ENCODE data around the gene F12. TPM values are rescaled to one million over a fixed set of nuclear protein-coding genes. Genes with fewer than 3 reads are reported as not detected.
"Not testable (repeated sequence)": the region's sequence is repeated elsewhere in the genome, so short reads cannot be mapped to it uniquely, and the experiment has no call there.

F12 gene
- total and polyA plus RNA-seq, 4 donors = 0.23 to 1.8 (median 0.33) TPM; not detected in 1

GRCh38 chr5:177421062-177421798 lies 11.9 kb upstream of the F12 start:
- Histone ChIP-seq H3K36me3 (ENCODE audit: control insufficient read depth in 1 of 2, insufficient read depth in 2 of 2, low read length in 1 of 2) (no peaks in the 10 kb centered on the region), H3K4me1 (ENCODE audit: control insufficient read depth in 1 of 2, insufficient read depth in 2 of 2, low read length in 2 of 2) (no peaks in the 10 kb centered on the region), H3K9me3 (ENCODE audit: control insufficient read depth, low read length) (no peaks in the 10 kb centered on the region), H3K27ac (ENCODE audit: low read depth in 1 of 2, low read length in 2 of 2) (no peak overlapping the region), H3K27me3 (ENCODE audit: control insufficient read depth in 1 of 2, insufficient read depth in 2 of 2, low read length in 1 of 2) (no peaks in the 10 kb centered on the region), H3K4me3 (ENCODE audit: low read length in 2 of 2) (no peak overlapping the region)
- intact Hi-C loops (cut with DNase I) = no loop called here
- ATAC-seq (ENCODE audit: low FRiP score) (no peak), DNase-seq (no peak)
- 85 to 87% methylated on average over 6 of the region's 6 CpGs for WGBS, 2 donors

- ATAC-seq (ENCODE audit: low FRiP score); DNase-seq; intact Hi-C loops (cut with DNase I); H3K4me1 ChIP-seq (ENCODE audit: control insufficient read depth in 1 of 2, insufficient read depth in 2 of 2, low read length in 2 of 2); H3K27me3 ChIP-seq (ENCODE audit: control insufficient read depth in 1 of 2, insufficient read depth in 2 of 2, low read length in 1 of 2); H3K27ac ChIP-seq (ENCODE audit: low read depth in 1 of 2, low read length in 2 of 2); H3K9me3 ChIP-seq (ENCODE audit: control insufficient read depth, low read length); H3K36me3 ChIP-seq (ENCODE audit: control insufficient read depth in 1 of 2, insufficient read depth in 2 of 2, low read length in 1 of 2); H3K4me3 ChIP-seq (ENCODE audit: low read length in 2 of 2): not testable (repeated sequence)
- WGBS, 2 donors = 82 to 85% methylated on average over 7 of the region's 7 CpGs
Measured at GRCh38 chr5:177420472-177420871, 11.1 kb upstream of the F12 start.

- ATAC-seq (ENCODE audit: low FRiP score) (no peak), DNase-seq (no peak)
- H3K27me3 ChIP-seq (ENCODE audit: control insufficient read depth in 1 of 2, insufficient read depth in 2 of 2, low read length in 1 of 2) = no peaks in the 10 kb centered on the region
- intact Hi-C loops (cut with DNase I) = no loop called here
- no peaks in the 10 kb centered on the region for H3K9me3 ChIP-seq (ENCODE audit: control insufficient read depth, low read length)
- H3K36me3 ChIP-seq (ENCODE audit: control insufficient read depth in 1 of 2, insufficient read depth in 2 of 2, low read length in 1 of 2) = no peaks in the 10 kb centered on the region
- H3K4me3 ChIP-seq (ENCODE audit: low read length in 2 of 2) = no peak overlapping the region
- WGBS, 2 donors = 76 to 77% methylated on average over 3 of the region's 3 CpGs
- no peaks in the 10 kb centered on the region for H3K4me1 ChIP-seq (ENCODE audit: control insufficient read depth in 1 of 2, insufficient read depth in 2 of 2, low read length in 2 of 2)
- no peak overlapping the region for H3K27ac ChIP-seq (ENCODE audit: low read depth in 1 of 2, low read length in 2 of 2)
Measured at GRCh38 chr5:177419046-177419445, 9.7 kb upstream of the F12 start.

GRCh38 chr5:177417081-177417480 lies 7.7 kb upstream of the F12 start:
- H3K9me3 ChIP-seq (ENCODE audit: control insufficient read depth, low read length); intact Hi-C loops (cut with DNase I); H3K4me1 ChIP-seq (ENCODE audit: control insufficient read depth in 1 of 2, insufficient read depth in 2 of 2, low read length in 2 of 2); DNase-seq; H3K27me3 ChIP-seq (ENCODE audit: control insufficient read depth in 1 of 2, insufficient read depth in 2 of 2, low read length in 1 of 2); H3K36me3 ChIP-seq (ENCODE audit: control insufficient read depth in 1 of 2, insufficient read depth in 2 of 2, low read length in 1 of 2); ATAC-seq (ENCODE audit: low FRiP score); H3K27ac ChIP-seq (ENCODE audit: low read depth in 1 of 2, low read length in 2 of 2); H3K4me3 ChIP-seq (ENCODE audit: low read length in 2 of 2): not testable (repeated sequence)
- WGBS, 2 donors = 93 to 95% methylated on average over 6 of the region's 6 CpGs

GRCh38 chr5:177414481-177414880 lies 5.1 kb upstream of the F12 start:
- Histone ChIP-seq H3K36me3 (ENCODE audit: control insufficient read depth in 1 of 2, insufficient read depth in 2 of 2, low read length in 1 of 2) (no peaks in the 10 kb centered on the region), H3K4me3 (ENCODE audit: low read length in 2 of 2) (no peak overlapping the region), H3K4me1 (ENCODE audit: control insufficient read depth in 1 of 2, insufficient read depth in 2 of 2, low read length in 2 of 2) (no peaks in the 10 kb centered on the region), H3K27me3 (ENCODE audit: control insufficient read depth in 1 of 2, insufficient read depth in 2 of 2, low read length in 1 of 2) (no peaks in the 10 kb centered on the region), H3K27ac (ENCODE audit: low read depth in 1 of 2, low read length in 2 of 2) (no peak overlapping the region), H3K9me3 (ENCODE audit: control insufficient read depth, low read length) (no peaks in the 10 kb centered on the region)
- intact Hi-C loops (cut with DNase I) = no loop called here
- no peak for ATAC-seq (ENCODE audit: low FRiP score)
- WGBS, 2 donors = 76 to 82% methylated on average over 3 of the region's 3 CpGs
- DNase-seq = no peak

- Histone ChIP-seq H3K4me3 (ENCODE audit: low read length in 2 of 2) (no peak overlapping the region), H3K4me1 (ENCODE audit: control insufficient read depth in 1 of 2, insufficient read depth in 2 of 2, low read length in 2 of 2) (no peaks in the 10 kb centered on the region), H3K27me3 (ENCODE audit: control insufficient read depth in 1 of 2, insufficient read depth in 2 of 2, low read length in 1 of 2) (no peaks in the 10 kb centered on the region), H3K27ac (ENCODE audit: low read depth in 1 of 2, low read length in 2 of 2) (no peak overlapping the region), H3K9me3 (ENCODE audit: control insufficient read depth, low read length) (no peaks in the 10 kb centered on the region), H3K36me3 (ENCODE audit: control insufficient read depth in 1 of 2, insufficient read depth in 2 of 2, low read length in 1 of 2) (no peaks in the 10 kb centered on the region)
- intact Hi-C loops (cut with DNase I) = no loop called here
- ATAC-seq (ENCODE audit: low FRiP score) (no peak), DNase-seq (no peak)
- 83 to 87% methylated on average over 8 of the region's 8 CpGs for WGBS, 2 donors
Measured at GRCh38 chr5:177412603-177413233, 3.4 kb upstream of the F12 start.

GRCh38 chr5:177410575-177410974 lies 1.2 kb upstream of the F12 start:
- Histone ChIP-seq H3K4me1 (ENCODE audit: control insufficient read depth in 1 of 2, insufficient read depth in 2 of 2, low read length in 2 of 2) (no peaks in the 10 kb centered on the region), H3K9me3 (ENCODE audit: control insufficient read depth, low read length) (no peaks in the 10 kb centered on the region), H3K27ac (ENCODE audit: low read depth in 1 of 2, low read length in 2 of 2) (no peak overlapping the region), H3K27me3 (ENCODE audit: control insufficient read depth in 1 of 2, insufficient read depth in 2 of 2, low read length in 1 of 2) (no peaks in the 10 kb centered on the region), H3K4me3 (ENCODE audit: low read length in 2 of 2) (no peak overlapping the region), H3K36me3 (ENCODE audit: control insufficient read depth in 1 of 2, insufficient read depth in 2 of 2, low read length in 1 of 2) (no peaks in the 10 kb centered on the region)
- 89 to 92% methylated on average over 3 of the region's 3 CpGs for WGBS, 2 donors
- no peak for ATAC-seq (ENCODE audit: low FRiP score)
- DNase-seq = no peak
- intact Hi-C loops (cut with DNase I) = no loop called here

- Histone ChIP-seq H3K9me3 (ENCODE audit: control insufficient read depth, low read length) (no peaks in the 10 kb centered on the region), H3K27ac (ENCODE audit: low read depth in 1 of 2, low read length in 2 of 2) (no peak overlapping the region), H3K27me3 (ENCODE audit: control insufficient read depth in 1 of 2, insufficient read depth in 2 of 2, low read length in 1 of 2) (peaks cover 0 to 3% of the 10 kb centered on the region in 2 donors), H3K4me3 (ENCODE audit: low read length in 2 of 2) (no peak overlapping the region), H3K4me1 (ENCODE audit: control insufficient read depth in 1 of 2, insufficient read depth in 2 of 2, low read length in 2 of 2) (no peaks in the 10 kb centered on the region), H3K36me3 (ENCODE audit: control insufficient read depth in 1 of 2, insufficient read depth in 2 of 2, low read length in 1 of 2) (no peaks in the 10 kb centered on the region)
- DNase-seq (peak in 1 of 2 donors; percentile 64), ATAC-seq (ENCODE audit: low FRiP score) (no peak)
- WGBS, 2 donors = 88 to 92% methylated on average over 5 of the region's 5 CpGs
- intact Hi-C loops (cut with DNase I) = no loop called here
Measured at GRCh38 chr5:177405805-177406204, 3.6 kb downstream of the F12 start.

GRCh38 chr5:177405312-177405711 lies 4.1 kb downstream of the F12 start:
- Histone ChIP-seq H3K36me3 (ENCODE audit: control insufficient read depth in 1 of 2, insufficient read depth in 2 of 2, low read length in 1 of 2) (no peaks in the 10 kb centered on the region), H3K27ac (ENCODE audit: low read depth in 1 of 2, low read length in 2 of 2) (no peak overlapping the region), H3K4me1 (ENCODE audit: control insufficient read depth in 1 of 2, insufficient read depth in 2 of 2, low read length in 2 of 2) (no peaks in the 10 kb centered on the region), H3K27me3 (ENCODE audit: control insufficient read depth in 1 of 2, insufficient read depth in 2 of 2, low read length in 1 of 2) (peaks cover 0 to 3% of the 10 kb centered on the region in 2 donors), H3K4me3 (ENCODE audit: low read length in 2 of 2) (no peak overlapping the region), H3K9me3 (ENCODE audit: control insufficient read depth, low read length) (no peaks in the 10 kb centered on the region)
- DNase-seq = no peak
- intact Hi-C loops (cut with DNase I) = no loop called here
- no peak for ATAC-seq (ENCODE audit: low FRiP score)
- WGBS, 2 donors = 86 to 100% methylated on average over 2 of the region's 2 CpGs
